Measurements from ENCODE around the gene SLC35G1.

DNA sequence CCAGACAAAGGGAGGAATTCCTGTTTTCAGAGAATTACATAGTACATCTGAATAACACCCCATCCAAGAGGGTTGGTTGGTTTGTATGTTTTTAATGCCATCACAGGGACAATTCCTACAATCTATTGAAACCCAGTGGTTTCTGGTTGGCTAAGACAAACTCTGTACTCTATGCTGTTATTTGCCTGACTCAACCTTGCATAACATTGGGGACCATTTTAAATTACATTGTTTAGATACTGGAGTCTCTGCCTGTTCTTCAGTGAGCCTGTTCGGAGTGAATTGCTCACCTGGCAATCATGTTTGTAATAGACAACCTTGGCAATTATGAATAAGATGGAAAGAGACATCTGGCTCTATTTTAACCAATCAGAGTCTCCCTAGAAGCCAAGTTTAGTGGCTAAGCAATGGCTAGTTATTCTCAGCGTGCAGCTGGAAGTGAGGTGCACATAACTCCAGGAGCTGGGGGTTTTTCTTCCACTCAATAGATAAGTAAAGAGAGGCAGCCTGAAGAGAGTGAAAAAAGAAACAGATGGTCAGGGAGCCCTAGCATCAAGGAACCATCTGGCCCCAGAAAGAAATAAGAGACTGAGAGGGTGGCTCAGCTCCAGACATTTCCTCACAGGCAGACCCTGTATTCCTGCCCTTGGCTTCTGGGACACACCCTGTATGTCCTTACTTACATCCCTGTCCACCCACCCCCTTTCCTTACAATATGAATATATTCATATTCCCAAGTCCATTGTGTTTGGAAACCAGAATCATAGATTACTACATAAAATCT, 21.2 kb upstream of the SLC35G1 start:
- TF ChIP-seq, protein P1, sequence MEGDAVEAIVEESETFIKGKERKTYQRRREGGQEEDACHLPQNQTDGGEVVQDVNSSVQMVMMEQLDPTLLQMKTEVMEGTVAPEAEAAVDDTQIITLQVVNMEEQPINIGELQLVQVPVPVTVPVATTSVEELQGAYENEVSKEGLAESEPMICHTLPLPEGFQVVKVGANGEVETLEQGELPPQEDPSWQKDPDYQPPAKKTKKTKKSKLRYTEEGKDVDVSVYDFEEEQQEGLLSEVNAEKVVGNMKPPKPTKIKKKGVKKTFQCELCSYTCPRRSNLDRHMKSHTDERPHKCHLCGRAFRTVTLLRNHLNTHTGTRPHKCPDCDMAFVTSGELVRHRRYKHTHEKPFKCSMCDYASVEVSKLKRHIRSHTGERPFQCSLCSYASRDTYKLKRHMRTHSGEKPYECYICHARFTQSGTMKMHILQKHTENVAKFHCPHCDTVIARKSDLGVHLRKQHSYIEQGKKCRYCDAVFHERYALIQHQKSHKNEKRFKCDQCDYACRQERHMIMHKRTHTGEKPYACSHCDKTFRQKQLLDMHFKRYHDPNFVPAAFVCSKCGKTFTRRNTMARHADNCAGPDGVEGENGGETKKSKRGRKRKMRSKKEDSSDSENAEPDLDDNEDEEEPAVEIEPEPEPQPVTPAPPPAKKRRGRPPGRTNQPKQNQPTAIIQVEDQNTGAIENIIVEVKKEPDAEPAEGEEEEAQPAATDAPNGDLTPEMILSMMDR (IDR thresholded peaks at IDR 0.05), result no peak
- TF ChIP-seq POLR2A (IDR thresholded peaks at IDR 0.05), result no peak
